ENCODE measurements around the gene NPVF.

Gene NPVF

GRCh38 chr7:25228386-25228785, at the start of gene NPVF:
Gene NPVF (minus strand): TSS chr7:25228486. CDS start chr7:25228439, 47 bp downstream.
- no peak for DNase-seq

GRCh38 chr7:25272265-25272664, 44.0 kb upstream of the NPVF start:
- DNase-seq: no peak

GRCh38 chr7:25263337-25263736, 35.1 kb upstream of the NPVF start:
- no peak for DNase-seq

- no peak for DNase-seq
Observed at GRCh38 chr7:25262586-25262985, 34.3 kb upstream of the NPVF start.

- no peak for DNase-seq
Observed at GRCh38 chr7:25261545-25262140, 33.4 kb upstream of the NPVF start.

GRCh38 chr7:25260862-25261494, 32.7 kb upstream of the NPVF start:
- no peak for DNase-seq

- DNase-seq: peak; percentile 39
Observed at GRCh38 chr7:25259487-25260243, 31.4 kb upstream of the NPVF start.

- no peak for DNase-seq
Observed at GRCh38 chr7:25256333-25256819, 28.1 kb upstream of the NPVF start.

- no peak for DNase-seq
Observed at GRCh38 chr7:25255611-25256332, 27.5 kb upstream of the NPVF start.

GRCh38 chr7:25254604-25255003, 26.3 kb upstream of the NPVF start:
- DNase-seq: no peak

GRCh38 chr7:25253714-25254113, 25.4 kb upstream of the NPVF start:
- no peak for DNase-seq

- no peak for DNase-seq
Observed at GRCh38 chr7:25250386-25250785, 22.1 kb upstream of the NPVF start.

- DNase-seq: no peak
Observed at GRCh38 chr7:25249772-25250171, 21.5 kb upstream of the NPVF start.

GRCh38 chr7:25246306-25246705, 18.0 kb upstream of the NPVF start:
- DNase-seq: no peak

- no peak for DNase-seq
Observed at GRCh38 chr7:25244254-25245033, 16.2 kb upstream of the NPVF start.

GRCh38 chr7:25242678-25243077, 14.4 kb upstream of the NPVF start:
- DNase-seq: no peak

- no peak for DNase-seq
Observed at GRCh38 chr7:25240896-25241295, 12.6 kb upstream of the NPVF start.

GRCh38 chr7:25240340-25240739, 12.1 kb upstream of the NPVF start:
- no peak for DNase-seq

- DNase-seq: no peak
Observed at GRCh38 chr7:25239888-25240287, 11.6 kb upstream of the NPVF start.

GRCh38 chr7:25238066-25238725, 9.9 kb upstream of the NPVF start:
- no peak for DNase-seq

- DNase-seq: no peak
Observed at GRCh38 chr7:25235471-25235870, 7.2 kb upstream of the NPVF start.

- DNase-seq: no peak
Observed at GRCh38 chr7:25234336-25234735, 6.0 kb upstream of the NPVF start.
